Vagina (tissue), 2 donors: ENCODE results near the gene RNU6-7. TPM values are rescaled to one million over a fixed set of nuclear protein-coding genes. Genes with fewer than 3 reads are reported as not detected.

Experiments used
- DNase-seq, 2 donors: peaks; one replicate each; pipeline ENCODE4 v3.0.0-alpha.2; 2017; ENCODE audit errors: extremely low spot score in 2 of 2
- H3K27ac ChIP-seq: fragments of 200-600 bp; sonication (generic); one replicate; pipeline ENCODE4 v1.5.1; 2019
- H3K27me3 ChIP-seq: fragments of 200-600 bp; sonication (generic); one replicate; pipeline ENCODE4 v1.5.1; 2019
- H3K36me3 ChIP-seq, 2 donors: fragments of 200-600 bp; sonication (generic); one replicate each; pipeline ENCODE4 v1.5.1; 2017 to 2019
- H3K4me1 ChIP-seq: fragments of 200-600 bp; sonication (generic); one replicate; pipeline ENCODE4 v1.5.1; 2019
- H3K4me3 ChIP-seq, 2 donors: fragments of 200-600 bp; sonication (generic); 1 replicate in 1 of 2; 2 replicates in 1 of 2; pipeline ENCODE4 v1.5.1; 2016 to 2019
- H3K9me3 ChIP-seq: fragments of 200-600 bp; sonication (generic); one replicate; pipeline ENCODE4 v1.5.1; 2019
- POLR2A ChIP-seq, 2 donors: fragments of 450-650 bp; IDR thresholded peaks; one replicate each; pipeline ENCODE4 v1.6.1; 2017; ENCODE audit warnings: antibody characterized with exemption in 2 of 2, mild to moderate bottlenecking in 2 of 2, moderate library complexity in 2 of 2
- POLR2AphosphoS5 ChIP-seq, 2 donors: sonication (generic); formaldehyde crosslinking; IDR thresholded peaks; one replicate each; pipeline ENCODE4 v1.9.0; 2017; ENCODE audit warnings: antibody characterized with exemption in 2 of 2, mild to moderate bottlenecking in 2 of 2, low read depth in 1 of 2; ENCODE audit not compliant: insufficient read depth in 1 of 2
- intact Hi-C: fragments of 100-400 bp; cut with DNase I; formaldehyde crosslinking; loops from one replicate; pipeline ENCODE4 v1.15.1; 2023
- total RNA-seq: library from RNA; depleted of rRNA; stranded (reverse); fragments of >200 nt; gene quantifications from one replicate; pipeline ENCODE4 v1.2.3, GENCODE V29; 2016
- TF ChIP-seq, protein P1 (sequence below), 3 experiments: fragments of 450-650 bp in 2 of 3; fragments of 200-600 bp in 1 of 3; sonication (generic) in 1 of 3; IDR thresholded peaks; one replicate each; pipeline ENCODE4 v1.5.1; 2017 to 2019; ENCODE audit warnings: antibody characterized with exemption in 3 of 3, mild to moderate bottlenecking in 2 of 3, moderate library complexity in 2 of 3

RNU6-7 gene
- total RNA-seq, 1 donor from 2014 or later: not detected

DNA sequence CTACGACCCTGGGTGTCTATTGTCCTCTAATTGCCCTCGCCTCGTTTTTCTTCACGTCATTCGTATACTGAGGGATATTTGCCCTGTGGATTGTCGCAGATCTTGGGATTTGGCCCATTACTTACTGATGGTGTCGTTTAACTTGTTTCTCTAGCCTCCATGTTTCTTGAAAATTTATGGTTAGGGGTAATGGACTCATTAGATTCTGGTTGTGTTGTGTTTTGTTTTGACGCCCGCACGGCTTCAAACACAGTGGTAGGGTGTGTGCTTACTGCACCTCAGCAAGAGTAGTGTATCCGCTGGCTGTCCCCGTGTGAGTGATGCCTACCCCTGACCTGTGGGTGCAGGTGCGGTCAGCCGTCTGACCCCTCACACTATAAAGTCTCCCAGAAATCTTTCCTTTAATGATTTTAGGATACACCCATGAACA is 2.1 kb downstream of the RNU6-7 start:
- H3K4me1 ChIP-seq: peaks cover 15% of the 10 kb centered on the region
- no peaks in the 10 kb centered on the region for H3K27me3 ChIP-seq
- no peak for DNase-seq
- peak overlapping the region; percentile 63 to 69 for H3K4me3 ChIP-seq
- TF ChIP-seq POLR2A (IDR thresholded peaks at IDR 0.05) (no peak), POLR2AphosphoS5 (IDR thresholded peaks at IDR 0.05; ENCODE audit: insufficient read depth in 1 of 2, low read depth in 1 of 2) (no peak)
- TF ChIP-seq, protein P1, sequence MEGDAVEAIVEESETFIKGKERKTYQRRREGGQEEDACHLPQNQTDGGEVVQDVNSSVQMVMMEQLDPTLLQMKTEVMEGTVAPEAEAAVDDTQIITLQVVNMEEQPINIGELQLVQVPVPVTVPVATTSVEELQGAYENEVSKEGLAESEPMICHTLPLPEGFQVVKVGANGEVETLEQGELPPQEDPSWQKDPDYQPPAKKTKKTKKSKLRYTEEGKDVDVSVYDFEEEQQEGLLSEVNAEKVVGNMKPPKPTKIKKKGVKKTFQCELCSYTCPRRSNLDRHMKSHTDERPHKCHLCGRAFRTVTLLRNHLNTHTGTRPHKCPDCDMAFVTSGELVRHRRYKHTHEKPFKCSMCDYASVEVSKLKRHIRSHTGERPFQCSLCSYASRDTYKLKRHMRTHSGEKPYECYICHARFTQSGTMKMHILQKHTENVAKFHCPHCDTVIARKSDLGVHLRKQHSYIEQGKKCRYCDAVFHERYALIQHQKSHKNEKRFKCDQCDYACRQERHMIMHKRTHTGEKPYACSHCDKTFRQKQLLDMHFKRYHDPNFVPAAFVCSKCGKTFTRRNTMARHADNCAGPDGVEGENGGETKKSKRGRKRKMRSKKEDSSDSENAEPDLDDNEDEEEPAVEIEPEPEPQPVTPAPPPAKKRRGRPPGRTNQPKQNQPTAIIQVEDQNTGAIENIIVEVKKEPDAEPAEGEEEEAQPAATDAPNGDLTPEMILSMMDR (IDR thresholded peaks at IDR 0.05): no peak
- H3K9me3 ChIP-seq: no peaks in the 10 kb centered on the region
- no peaks in the 10 kb centered on the region for H3K36me3 ChIP-seq
- intact Hi-C loops: loop anchor here (2.0 to 10.0 kb wide), 2 partner anchors 127 to 209 kb away; partner anchors contain the start of gene ARHGAP5
- H3K27ac ChIP-seq: peak overlapping the region; percentile 80

- no peak overlapping the region for H3K27ac ChIP-seq
- H3K36me3 ChIP-seq: no peaks in the 10 kb centered on the region
- H3K27me3 ChIP-seq: no peaks in the 10 kb centered on the region
- intact Hi-C loops: loop anchor here (10.0 kb wide), 1 partner anchor 211 kb away; no protein-coding TSS in a partner anchor
- no peaks in the 10 kb centered on the region for H3K9me3 ChIP-seq
- H3K4me3 ChIP-seq: no peak overlapping the region
- TF ChIP-seq POLR2A (IDR thresholded peaks at IDR 0.05) (no peak), POLR2AphosphoS5 (IDR thresholded peaks at IDR 0.05; ENCODE audit: insufficient read depth in 1 of 2, low read depth in 1 of 2) (no peak)
- TF ChIP-seq, protein P1 (IDR thresholded peaks at IDR 0.05): no peak
- DNase-seq: no peak
- peaks cover 13% of the 10 kb centered on the region for H3K4me1 ChIP-seq
These were observed 3.7 kb downstream of the RNU6-7 start for GRCh38 chr14:32205554-32205953.

GRCh38 chr14:32205984-32206383 is 4.1 kb downstream of the RNU6-7 start:
- TF ChIP-seq POLR2AphosphoS5 (IDR thresholded peaks at IDR 0.05; ENCODE audit: insufficient read depth in 1 of 2, low read depth in 1 of 2) (no peak), POLR2A (IDR thresholded peaks at IDR 0.05) (no peak)
- TF ChIP-seq, protein P1 (IDR thresholded peaks at IDR 0.05): no peak
- Histone ChIP-seq H3K27ac (no peak overlapping the region), H3K4me3 (no peak overlapping the region), H3K36me3 (no peaks in the 10 kb centered on the region), H3K4me1 (peaks cover 10% of the 10 kb centered on the region), H3K9me3 (no peaks in the 10 kb centered on the region), H3K27me3 (no peaks in the 10 kb centered on the region)
- DNase-seq: no peak
- intact Hi-C loops: loop anchor here (10.0 kb wide), 1 partner anchor 211 kb away; no protein-coding TSS in a partner anchor

DNA sequence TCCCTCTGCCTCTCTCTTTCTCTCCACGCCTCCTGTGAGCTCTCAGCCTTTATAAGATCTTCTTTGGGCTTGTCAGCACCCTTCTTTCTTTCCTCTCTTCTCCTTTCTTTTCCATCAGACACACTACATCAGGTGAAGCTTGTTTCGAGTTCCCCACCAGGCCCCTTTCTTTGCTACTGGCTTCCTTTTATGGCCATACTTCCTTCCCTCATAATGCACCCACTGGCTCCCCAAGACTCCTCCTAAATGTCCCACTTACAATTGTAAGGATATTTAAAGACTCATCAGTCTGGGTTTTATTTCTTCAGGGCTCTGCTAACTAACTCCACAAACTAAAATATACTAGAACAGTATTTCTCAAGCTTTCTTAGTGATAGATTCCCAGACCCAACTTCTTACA is 4.7 kb downstream of the RNU6-7 start:
- no peaks in the 10 kb centered on the region for H3K36me3 ChIP-seq
- peaks cover 10% of the 10 kb centered on the region for H3K4me1 ChIP-seq
- no peak overlapping the region for H3K4me3 ChIP-seq
- TF ChIP-seq, protein P1 (IDR thresholded peaks at IDR 0.05): no peak
- TF ChIP-seq POLR2A (IDR thresholded peaks at IDR 0.05) (no peak), POLR2AphosphoS5 (IDR thresholded peaks at IDR 0.05; ENCODE audit: insufficient read depth in 1 of 2, low read depth in 1 of 2) (no peak)
- no peaks in the 10 kb centered on the region for H3K9me3 ChIP-seq
- intact Hi-C loops: loop anchor here (10.0 kb wide), 1 partner anchor 212 kb away; no protein-coding TSS in a partner anchor
- DNase-seq: no peak
- no peaks in the 10 kb centered on the region for H3K27me3 ChIP-seq
- no peak overlapping the region for H3K27ac ChIP-seq

- no peak for TF ChIP-seq POLR2A (IDR thresholded peaks at IDR 0.05)
- TF ChIP-seq POLR2AphosphoS5 (IDR thresholded peaks at IDR 0.05; ENCODE audit: insufficient read depth in 1 of 2, low read depth in 1 of 2): no peak
- TF ChIP-seq, protein P1 (IDR thresholded peaks at IDR 0.05): no peak
- Histone ChIP-seq H3K27me3 (no peaks in the 10 kb centered on the region), H3K9me3 (no peaks in the 10 kb centered on the region), H3K36me3 (no peaks in the 10 kb centered on the region), H3K4me1 (no peaks in the 10 kb centered on the region), H3K27ac (no peak overlapping the region), H3K4me3 (no peak overlapping the region)
- intact Hi-C loops: loop anchor here (10.0 kb wide), 1 partner anchor 214 kb away; no protein-coding TSS in a partner anchor
- DNase-seq: no peak
These were observed 6.6 kb downstream of the RNU6-7 start for GRCh38 chr14:32208490-32208889.
